LoVo (cell line): ENCODE results near the gene ATL2.
"Not testable (repeated sequence)": the region's sequence is repeated elsewhere in the genome, so short reads cannot be mapped to it uniquely, and the experiment has no call there.

Source experiments
- DNase-seq: peaks from one replicate; pipeline ENCODE4 v3.0.0-alpha.2; 2016; ENCODE audit warnings: low spot score

The ATL2 gene

DNA sequence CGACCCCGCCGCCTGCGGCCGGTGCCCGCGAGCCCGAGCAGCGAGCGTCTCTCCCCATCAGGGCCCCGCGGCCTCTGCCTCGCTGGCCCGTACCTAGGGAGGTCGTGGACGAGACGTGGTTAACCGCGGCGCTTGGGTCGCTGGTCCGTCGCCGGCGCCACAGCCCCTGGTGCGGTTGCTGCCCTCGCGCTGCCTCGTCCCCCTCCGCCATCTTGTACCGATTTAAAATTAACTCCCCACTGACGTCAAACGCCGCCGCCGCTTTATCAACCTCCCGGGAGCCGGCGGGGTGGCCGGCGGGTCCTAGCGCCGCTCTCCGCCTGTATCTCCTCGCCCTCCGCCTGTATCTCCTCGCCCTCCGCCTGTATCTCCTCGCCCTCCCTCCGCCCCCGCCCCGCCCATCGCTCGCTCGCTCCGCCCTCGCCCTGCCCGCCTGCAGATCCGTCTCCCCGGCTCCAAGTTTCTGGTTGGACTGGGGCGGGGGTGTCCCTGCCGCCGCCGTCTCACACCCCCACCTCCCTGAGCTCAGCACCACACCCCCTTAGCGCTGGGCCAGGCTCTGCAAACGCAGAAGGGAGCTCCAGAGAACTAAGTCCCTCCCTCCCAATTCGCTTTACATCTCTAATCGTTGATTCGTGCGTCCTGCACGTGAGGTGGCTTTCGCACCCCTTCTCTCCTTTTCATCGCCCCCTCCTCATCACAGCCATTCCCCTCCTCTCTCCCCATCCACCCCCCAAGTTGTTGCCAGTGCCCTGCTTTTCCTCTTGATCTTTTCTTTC is at the start of gene ATL2:
ATL2 (minus strand) TSS at position 224 of the 779 bp plus-strand sequence; CDS start at position 211, 13 bp downstream.
- DNase-seq = peak; percentile 96

DNA sequence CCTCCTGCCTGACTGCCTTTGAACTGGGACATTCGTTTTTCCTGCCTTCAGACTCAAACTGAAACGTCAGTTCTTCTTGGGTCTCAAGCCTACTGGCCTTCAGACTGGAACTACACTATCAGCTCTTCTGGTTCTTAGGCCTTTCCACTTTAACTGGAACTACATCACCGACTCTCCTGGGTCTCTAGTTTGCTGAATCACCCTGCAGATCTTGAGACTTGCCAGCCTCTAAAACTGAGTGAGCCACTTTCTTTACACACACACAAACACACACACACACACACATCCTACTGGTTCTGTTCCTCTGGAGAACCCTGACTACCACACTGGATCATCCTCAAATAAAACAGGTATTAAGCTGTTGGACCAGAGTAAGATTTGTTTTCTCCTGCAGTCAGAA is 46.7 kb upstream of the ATL2 start:
- DNase-seq = no peak

DNA sequence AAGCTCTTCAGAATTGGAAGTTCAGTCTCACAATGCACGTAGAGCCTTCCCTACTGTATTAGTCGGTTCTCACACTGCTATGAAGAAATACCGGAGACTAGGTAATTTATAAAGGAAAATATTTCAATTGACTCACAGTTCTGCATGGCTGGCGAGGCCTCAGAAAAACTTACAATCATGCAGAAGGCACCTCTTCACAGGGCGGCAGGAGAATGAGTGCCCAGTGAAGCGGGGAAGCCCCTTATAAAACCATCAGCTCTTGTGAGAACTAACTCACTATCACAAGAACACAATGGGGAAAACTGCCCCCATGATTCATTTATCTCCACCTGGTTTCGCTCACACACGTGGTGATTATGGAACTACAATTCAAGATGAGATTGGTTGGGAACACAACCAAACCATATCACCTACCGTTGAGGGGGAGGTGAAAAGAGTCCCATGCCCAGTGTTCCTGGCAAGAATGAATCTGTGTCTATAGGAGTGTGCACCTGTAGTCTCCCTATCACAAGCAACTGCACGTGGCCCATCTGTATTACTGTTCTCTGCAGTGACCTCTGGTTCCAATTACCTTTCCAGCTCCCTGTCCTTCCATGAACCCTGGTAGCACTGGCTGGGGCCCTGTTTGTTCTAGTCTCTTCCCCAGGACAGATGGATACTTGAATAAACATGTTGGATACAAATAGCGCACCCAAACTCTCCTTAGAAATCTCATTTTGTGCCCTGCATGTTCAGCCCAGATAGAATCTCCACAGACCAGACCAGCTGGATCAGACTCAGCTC is 44.4 kb upstream of the ATL2 start:
- DNase-seq = no peak

DNA sequence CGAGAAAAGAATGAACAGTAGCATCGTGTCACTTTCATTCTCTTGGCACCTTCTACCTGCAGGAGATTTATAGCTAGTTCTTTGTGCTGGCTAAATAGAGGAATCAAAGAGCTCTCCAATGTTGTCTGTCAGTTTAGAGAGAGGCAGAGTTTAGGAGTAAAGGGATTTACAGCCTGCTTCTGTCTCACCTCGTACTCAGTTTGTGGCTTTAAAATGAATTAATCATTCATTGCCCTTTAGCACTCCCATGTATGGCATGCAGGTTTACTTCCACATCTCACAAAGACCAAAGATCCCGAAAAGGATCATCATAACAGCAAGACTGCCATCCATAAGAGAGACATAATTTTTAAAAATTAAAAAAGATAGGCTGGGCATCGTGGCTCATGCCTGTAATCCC is 42.4 kb upstream of the ATL2 start:
- DNase-seq = no peak

DNA sequence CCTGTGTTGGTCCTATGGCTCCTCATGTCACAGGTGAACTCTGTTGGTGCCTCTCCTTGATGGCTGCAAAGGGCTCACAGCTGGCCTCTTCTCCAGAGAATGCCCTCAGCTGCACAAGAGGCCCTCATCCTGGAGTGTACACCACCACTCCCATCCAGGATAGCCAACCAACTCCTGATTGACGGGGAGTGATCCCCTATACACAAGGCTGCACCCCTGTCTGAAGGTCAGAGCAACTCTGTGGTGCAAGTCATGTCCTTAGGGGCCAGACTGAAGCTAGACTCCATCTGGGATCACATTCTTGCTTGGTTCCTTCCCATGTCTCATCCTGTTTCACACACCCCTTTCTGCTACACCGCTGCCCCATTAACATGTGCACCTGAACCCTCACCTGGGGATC is 41.7 kb upstream of the ATL2 start:
- no peak for DNase-seq

DNA sequence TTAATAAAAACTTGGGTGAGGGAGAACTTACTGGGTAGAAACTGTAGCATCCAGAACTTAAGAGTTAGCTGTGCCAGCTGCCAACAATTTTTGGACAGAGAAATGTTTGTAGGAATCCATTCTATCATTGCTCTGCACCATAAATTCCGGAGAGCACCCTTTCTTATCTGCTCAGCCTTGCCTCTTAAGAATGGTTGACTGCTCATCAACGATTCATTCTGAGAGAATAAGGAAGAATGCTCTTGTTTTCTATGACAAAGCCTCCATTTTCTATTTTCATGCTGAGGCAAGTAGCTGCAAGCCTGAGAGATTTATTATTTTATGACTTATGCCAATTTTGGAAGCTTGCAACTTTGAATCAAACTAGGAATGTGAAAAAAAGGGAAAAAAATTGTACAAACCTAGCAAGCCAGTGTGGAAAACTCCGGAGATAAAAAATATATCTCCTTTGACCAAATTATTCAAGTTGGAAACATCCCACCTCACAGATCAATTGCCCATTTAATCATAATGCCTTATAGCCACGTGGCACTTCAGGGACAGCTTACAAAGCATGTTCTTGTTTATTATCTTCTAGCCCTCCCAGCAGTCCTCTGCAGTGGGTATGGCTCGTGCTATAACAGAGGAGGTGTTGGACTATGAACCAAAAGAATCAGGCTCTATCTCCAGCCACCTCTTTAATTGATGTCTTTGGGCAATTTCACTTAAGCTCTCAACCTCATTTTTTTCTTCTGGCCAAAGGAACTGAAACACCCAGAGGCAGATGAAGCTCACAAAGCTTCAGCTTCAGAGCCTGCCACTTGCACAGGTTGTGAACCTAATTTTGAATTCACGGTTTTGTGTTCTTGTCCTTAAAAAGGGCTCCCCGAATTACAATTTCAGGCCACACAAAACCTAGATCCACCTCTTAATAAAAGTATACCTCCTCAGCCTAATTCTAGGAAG is 40.9 kb upstream of the ATL2 start:
- DNase-seq = no peak

DNA sequence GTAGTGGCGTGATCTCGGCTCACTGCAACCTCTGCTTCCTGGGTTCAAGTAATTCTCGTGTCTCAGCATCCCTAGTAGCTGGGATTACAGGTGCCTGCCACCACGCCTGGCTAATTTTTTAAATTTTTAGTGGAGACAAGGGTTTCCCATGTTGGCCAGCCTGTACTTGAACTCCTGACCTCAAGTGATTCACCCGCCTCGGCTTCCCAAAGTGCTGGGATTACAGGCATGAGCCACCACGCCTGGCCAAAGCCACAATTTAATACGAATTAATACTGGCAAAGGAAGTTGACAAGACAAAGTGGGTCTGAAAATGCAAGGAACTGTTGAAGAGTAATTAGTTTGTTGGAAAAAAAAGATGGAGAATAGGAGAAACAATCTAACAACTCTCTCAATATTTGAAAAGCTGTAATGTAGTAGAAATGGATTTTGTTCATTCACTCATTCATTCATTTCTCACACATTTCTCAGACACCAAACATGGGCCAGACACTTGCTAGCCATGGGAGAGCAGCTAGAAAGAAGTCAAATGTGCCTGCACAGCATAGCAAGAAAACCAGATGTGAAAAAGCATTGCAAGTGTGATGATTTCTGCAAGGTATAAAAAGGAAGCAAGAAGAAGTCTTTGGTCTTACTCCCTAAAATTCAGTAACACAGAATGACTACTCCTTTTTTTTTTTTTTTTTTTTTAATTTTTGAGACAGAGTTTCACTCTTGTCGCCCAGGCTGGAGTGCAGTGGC is 39.4 kb upstream of the ATL2 start:
- DNase-seq = no peak

DNA sequence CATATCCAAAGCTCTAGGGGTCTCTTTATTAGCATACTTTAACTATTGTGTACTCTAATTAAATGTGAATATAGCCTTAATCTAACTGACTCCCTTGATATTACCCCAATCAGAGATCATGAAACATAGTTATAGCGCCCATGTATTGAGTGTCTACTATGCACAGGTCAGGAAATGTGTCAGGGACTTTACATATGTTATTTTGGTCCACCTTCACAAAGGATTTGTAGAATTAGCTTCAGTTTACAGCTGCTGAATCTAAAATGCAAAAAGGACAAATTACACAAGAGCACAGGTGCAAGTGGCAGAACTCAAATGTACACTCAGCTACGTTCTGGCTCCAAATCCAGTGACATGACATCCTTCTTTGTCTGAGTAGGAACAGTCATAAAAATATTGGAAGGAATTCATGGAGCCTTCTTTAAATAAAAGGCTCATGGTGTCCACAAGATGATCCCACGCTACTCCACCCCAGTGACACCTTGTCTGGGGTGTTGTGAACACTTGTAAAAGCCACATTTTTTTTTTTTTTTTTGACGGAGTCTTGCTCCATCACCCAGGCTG is 38.7 kb upstream of the ATL2 start:
- no peak for DNase-seq

DNA sequence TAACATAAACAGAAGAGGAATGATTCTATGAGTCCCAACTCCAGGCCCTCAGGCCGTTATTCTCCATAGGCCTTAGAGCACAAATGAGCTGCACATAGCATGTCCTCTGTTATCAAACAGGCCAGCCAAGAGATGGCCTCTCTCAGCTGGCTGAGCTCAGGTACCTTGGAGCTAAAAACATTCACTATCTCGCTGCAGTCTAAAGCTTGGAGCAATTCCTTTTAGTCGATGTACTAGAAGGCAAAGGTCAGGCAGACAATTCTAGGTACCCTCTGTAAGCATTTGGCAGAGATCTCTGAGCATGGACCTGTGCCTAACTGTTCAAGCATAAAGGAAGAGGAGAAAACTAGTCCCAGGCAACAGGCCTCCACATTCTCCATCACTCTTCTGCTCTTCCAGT is 38.0 kb upstream of the ATL2 start:
- DNase-seq = no peak

DNA sequence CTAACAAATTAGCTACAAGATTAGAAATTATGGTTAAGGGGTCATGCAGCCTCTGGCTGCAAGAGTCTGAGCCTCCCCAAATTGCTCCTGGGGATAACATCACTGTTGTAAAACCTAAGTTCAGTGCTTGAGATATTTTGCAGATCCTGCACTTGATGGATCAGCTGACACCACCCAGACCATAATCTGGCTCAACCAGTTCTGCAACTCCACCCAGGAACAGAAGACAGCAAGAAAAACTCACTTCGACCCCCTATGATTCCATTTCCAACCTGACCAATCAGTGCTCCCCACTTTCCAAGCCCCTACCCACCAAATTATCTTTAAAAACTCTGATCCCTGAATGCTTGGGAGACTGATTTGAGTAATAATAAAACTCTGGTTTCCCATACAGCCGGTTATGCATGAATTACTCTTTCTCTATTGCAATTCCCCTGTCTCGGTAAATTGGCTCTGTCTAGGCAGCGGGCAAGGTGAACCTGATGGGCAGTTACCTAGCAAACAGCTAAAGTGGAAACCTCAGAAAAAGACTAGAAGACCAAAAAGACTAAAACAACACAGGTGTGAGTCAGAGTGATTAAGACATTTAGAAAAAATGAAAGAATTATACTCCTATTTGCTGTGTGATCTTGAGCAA is 35.3 kb upstream of the ATL2 start:
- not testable (repeated sequence) for DNase-seq

DNA sequence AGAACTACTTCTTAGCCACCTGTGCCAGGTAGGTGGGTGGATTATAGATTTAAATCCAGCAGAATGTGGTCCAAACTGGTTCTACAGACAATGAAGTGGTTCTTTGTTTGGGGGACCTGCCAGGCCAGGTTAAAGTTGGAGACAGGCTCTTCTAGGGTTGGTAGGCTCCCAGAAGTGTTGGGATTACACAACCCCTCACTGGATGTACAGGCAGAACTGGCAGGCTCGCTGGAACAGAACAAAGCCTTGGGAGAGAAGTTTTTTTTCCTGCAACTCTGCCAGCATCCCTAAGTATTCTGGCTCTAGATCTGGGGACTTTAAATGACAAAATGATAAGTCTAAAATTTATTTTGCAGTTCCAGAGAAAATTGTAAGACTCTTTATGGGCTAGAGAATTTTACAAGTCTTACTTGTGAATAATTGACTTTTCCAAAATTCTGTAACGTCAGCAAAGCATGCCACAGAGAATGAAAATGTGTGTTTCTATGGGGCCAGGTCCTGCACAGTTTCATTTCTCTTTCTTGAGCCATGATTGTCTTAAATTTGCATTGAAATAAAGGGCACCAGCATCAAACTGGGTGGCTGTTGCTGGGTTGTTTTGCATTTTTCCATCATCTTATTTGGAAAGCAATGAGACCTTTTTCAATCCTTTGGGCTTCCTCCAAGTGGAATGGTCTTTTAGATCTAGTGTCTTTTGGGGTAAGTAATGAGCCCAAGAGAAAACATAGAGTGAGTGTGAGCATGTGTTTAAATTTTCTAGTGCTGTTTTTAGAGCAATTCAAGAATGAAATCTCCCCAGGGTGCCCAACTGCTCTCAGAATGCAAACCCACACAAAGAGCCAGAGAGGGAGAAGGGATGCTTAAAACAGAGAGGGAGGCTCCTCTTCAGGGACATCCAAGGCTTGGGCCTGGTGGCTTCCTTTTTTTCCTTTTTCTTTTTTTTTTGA is 32.4 kb upstream of the ATL2 start:
- DNase-seq = no peak

DNA sequence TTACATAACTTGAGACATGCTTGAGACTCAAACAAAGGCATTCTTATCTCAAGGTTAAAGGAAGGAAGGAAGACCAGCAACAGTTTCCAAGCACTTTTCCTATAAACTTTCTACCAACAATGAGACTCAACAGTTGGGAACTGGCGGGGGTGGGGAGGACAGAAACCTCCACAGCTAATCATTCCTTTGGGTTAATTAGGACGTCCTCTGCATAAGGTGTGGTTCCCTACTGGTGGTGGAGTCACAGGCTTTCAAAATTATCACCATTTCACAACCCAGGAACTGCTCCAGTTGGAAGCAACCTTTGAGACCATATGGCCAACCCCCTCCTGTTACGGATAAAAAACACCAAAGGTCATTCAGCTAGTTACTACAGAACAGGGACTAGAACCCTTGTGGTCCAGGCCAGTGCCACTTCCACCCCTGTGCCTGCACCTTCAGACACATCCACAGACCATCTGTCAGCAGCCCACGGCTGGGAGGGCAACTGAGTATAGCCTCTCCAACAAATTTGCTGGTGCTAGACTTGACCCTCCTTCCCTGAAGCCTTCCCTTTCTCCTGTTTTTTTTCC is 30.1 kb upstream of the ATL2 start:
- no peak for DNase-seq

DNA sequence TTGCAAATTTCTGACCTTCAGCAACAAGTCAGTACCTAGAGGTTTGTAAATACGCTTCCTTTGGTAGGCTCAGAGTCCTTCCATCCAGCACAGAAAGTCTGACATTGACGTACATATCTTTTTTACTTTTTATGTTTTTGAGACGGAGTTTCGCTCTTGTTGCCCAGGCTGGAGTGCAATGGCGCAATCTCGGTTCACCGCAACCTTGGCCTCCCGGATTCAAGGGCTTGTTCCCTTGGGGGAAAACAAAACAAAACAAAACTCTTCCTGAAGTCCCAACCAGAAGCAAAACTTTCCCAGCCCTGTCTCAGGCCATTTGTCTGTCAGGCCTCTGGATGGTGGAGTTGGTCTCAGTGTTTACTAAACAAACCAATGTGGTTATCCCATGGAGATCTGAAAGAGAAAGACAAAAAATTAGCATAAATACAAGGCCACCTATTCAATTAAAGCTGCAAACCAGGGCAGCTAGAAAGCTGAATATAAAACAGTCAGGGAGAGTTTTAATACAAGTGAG is 29.6 kb upstream of the ATL2 start:
- no peak for DNase-seq

DNA sequence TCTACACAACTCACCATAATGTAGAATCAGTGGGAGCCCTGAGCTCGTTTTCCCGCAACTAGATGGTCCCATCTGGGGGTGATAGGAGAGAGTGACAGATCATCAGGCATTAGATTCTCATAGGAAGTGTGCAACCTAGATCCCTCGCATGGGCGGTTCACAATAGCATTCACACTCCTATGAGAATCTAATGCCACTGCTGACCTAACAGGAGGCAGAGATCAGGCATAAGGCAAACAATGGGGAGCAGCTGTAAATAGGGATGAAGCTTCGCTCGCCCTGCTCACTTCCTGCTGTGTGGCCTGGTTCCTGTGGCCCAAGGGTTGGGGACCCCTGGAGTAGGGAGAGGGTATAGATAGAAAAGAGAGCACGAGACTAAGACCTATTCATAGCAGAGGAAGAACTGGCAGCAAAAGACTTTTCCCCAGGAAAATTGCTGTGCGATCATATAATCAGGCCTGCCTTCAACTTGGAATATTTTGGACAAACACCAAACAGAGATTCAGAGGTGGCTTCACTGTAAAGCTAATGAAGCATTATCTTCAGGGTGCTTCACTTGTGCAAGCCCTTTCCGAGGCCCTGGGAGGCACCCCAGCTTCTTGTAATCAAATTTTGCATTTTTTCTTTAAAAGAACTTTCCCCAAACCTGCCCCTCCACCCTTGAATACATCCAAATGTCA is 29.0 kb upstream of the ATL2 start:
- no peak for DNase-seq

DNA sequence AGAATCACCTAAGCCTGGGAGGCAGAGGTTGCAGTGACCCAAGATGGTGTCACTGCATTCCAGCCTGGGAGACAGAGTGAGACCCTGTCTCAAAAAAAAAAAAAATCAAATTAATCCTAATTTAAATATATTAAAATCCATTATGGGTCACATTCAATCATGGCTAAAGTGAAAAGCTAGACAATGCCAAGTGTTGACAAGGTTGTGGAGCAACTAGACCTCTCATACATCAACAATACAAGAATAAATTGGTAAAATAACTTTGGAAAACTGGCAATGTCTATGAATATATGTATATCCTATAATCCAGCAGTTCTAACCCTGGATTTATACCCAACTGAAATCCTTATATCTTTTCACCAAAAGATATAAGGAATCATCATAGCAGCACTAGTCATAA is 23.4 kb upstream of the ATL2 start:
- no peak for DNase-seq

DNA sequence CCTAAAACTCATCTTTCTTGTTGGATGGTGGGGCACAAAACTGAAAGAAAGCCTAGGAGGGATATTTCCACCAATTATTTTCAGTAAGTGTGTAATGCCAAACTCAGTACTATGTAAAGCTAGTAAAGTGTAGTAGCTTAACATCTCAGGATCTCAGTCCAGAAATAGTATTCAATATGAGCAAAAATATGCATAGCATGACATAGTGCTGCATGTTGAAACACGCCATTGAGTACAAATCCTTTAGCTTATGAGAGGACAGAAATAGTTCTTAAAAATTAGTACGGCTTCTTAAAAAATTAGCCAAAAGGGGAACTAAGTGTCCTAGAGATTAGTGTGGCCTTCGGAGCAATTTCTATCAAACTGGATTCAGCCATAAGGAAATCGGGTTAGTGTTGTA is 21.7 kb upstream of the ATL2 start:
- no peak for DNase-seq

DNA sequence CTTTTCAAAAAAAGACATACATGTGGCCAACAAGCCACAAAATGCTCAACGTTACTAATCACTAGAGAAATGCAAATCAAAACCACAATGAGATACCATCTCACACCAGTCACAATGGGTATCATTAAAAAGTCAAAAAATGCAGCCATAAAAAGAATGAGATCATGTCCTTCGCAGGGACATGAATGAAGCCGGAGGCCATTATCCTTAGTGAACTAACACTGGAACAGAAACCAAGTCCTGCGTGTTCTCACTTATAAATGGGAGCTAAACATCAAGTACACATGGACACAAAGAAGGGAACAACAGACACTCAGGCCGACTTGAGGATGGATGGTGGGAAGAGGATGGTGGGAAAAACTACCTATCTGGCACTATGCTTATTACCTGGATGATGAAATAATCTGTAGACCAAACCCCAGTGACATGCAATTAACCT is 17.8 kb upstream of the ATL2 start:
- peak; percentile 78 for DNase-seq

DNA sequence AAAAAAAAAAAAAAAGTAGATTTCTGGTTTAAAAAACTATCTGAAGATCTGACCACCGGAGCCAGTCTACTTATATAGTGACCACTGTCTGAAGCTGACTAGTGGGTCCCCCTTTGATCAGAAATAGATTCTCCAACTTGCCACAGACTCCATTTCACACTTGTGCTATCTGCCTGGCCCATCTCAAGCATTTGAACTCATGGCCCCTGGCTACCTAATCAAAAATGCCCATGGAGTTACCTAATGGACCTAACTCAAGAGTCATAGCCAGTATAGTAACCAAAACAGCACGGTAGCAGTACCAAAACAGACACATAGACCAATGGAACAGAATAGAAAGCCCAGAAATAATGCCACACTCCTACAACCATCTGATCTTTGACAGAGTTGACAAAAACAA is 17.0 kb upstream of the ATL2 start:
- no peak for DNase-seq
